ENCODE results near the gene CCDC149.

Gene CCDC149

GRCh38 chr4:24781999-24782745 lies 130.7 kb downstream of the CCDC149 start:
- no peak overlapping the region for H3K9ac ChIP-seq (ENCODE audit: low read depth, low read length)
- H3K4me1 ChIP-seq (ENCODE audit: insufficient read depth, low read length), result peaks cover 8% of the 10 kb centered on the region; the same call in 1 of the 2 replicates
- no peak overlapping the region for H3K27ac ChIP-seq (ENCODE audit: low read length)
- H3K36me3 ChIP-seq (ENCODE audit: insufficient read depth, low read depth, low read length), result no peaks in the 10 kb centered on the region
- no peaks in the 10 kb centered on the region for H3K27me3 ChIP-seq (ENCODE audit: insufficient read depth, low read length)
- H3K4me3 ChIP-seq (ENCODE audit: low read length), result no peak overlapping the region
- H3K9me3 ChIP-seq (ENCODE audit: insufficient read depth, low read depth, low read length), result 0 out of 2 replicates have a peak, but pooled peaks cover 6% of the 10 kb centered on the region

GRCh38 chr4:24780936-24781495 lies 131.8 kb downstream of the CCDC149 start:
- Histone ChIP-seq H3K9me3 (ENCODE audit: insufficient read depth, low read depth, low read length) (0 out of 2 replicates have a peak, but pooled peaks cover under 1% of the 10 kb centered on the region), H3K4me1 (ENCODE audit: insufficient read depth, low read length) (peaks cover 8% of the 10 kb centered on the region; the same call in 1 of the 2 replicates), H3K9ac (ENCODE audit: low read depth, low read length) (no peak overlapping the region), H3K27ac (ENCODE audit: low read length) (no peak overlapping the region), H3K4me3 (ENCODE audit: low read length) (no peak overlapping the region), H3K36me3 (ENCODE audit: insufficient read depth, low read depth, low read length) (no peaks in the 10 kb centered on the region), H3K27me3 (ENCODE audit: insufficient read depth, low read length) (no peaks in the 10 kb centered on the region)

DNA sequence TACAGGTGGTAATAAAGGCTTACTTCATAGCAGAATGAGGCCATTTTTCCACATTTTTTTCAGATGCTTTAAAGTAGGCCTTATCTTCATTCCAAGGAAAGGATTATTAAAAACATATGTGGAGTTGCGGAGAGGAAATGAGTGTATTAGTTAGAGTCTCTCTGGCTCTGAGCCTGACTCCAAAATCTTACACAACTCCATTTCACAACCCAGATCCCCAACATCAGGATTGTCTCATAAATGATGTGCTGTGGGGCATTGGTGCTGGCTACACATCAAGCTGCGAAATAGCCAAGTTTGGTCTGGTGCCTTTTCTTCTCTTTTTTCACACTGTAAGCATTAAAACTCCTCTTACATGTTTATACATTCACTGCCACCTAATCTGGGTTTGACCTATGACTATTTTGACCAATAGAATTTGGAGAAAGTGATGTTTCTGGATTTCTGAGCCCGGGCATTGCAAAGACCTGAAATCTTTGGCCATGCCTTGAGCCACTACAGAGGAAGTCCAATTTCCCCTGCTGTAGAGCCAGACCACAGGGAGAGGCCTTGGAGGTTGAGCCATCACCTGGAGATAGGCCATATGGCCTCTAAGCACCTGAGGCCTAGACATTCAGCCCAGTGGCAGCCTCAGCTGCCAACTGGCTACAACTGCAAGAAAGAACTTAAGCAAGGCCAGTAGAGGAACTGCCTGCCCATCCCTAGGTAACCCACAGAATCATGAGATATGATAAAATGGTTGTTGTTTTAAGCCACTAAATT lies 134.2 kb downstream of the CCDC149 start:
- H3K27me3 ChIP-seq (ENCODE audit: insufficient read depth, low read length), result no peaks in the 10 kb centered on the region
- H3K4me3 ChIP-seq (ENCODE audit: low read length), result no peak overlapping the region
- no peaks in the 10 kb centered on the region for H3K36me3 ChIP-seq (ENCODE audit: insufficient read depth, low read depth, low read length)
- H3K27ac ChIP-seq (ENCODE audit: low read length), result no peak overlapping the region
- peaks cover 3% of the 10 kb centered on the region; the same call in 1 of the 2 replicates for H3K4me1 ChIP-seq (ENCODE audit: insufficient read depth, low read length)
- H3K9me3 ChIP-seq (ENCODE audit: insufficient read depth, low read depth, low read length), result no peaks in the 10 kb centered on the region
- H3K9ac ChIP-seq (ENCODE audit: low read depth, low read length), result no peak overlapping the region

DNA sequence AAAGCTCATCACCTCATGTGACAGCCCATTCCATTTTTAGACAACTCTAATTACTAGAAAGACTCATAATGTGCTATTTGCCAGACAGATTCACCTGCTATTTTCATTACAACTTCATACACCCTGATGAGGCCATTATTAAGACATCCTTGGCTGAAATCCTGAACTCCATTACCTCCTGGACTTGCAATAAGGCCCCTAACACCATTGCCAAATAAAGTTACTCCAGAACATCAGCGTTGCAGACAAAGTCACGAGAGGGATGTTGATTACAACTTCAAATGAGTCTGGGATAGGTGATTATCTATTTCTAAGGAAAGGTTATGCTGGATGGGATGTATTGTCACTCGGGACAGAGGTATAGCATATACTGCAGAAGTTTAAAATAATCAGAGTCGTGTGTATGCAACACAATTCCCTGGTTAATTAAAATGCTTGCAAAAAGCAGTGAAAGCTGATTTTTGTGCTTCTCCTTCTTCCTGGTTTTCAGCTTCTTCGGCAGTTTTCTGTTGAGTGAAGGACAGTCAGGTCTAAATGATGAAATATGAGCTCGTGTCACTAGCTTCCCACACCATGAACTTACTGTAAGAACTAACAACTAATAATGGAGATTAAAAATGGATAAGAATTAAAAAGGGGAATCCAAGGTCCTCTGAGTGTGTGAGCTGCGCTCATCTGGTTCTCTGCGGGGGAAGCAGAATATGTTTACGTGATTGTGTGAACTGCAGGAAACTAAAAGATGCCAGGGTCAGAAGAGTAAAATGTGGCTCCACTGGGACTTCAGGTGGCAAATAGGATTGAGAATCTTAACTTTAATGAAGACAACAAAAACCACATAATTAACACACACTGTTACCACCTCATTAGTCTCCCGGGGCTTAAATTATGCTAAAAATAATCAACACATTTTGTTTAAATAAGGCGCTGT lies 135.0 kb downstream of the CCDC149 start:
- Histone ChIP-seq H3K4me3 (ENCODE audit: low read length) (no peak overlapping the region), H3K36me3 (ENCODE audit: insufficient read depth, low read depth, low read length) (no peaks in the 10 kb centered on the region), H3K9me3 (ENCODE audit: insufficient read depth, low read depth, low read length) (no peaks in the 10 kb centered on the region), H3K9ac (ENCODE audit: low read depth, low read length) (no peak overlapping the region), H3K27me3 (ENCODE audit: insufficient read depth, low read length) (no peaks in the 10 kb centered on the region), H3K27ac (ENCODE audit: low read length) (no peak overlapping the region), H3K4me1 (ENCODE audit: insufficient read depth, low read length) (no peaks in the 10 kb centered on the region; the same call in 1 of the 2 replicates)

- no peaks in the 10 kb centered on the region for H3K9me3 ChIP-seq (ENCODE audit: insufficient read depth, low read depth, low read length)
Observed at GRCh38 chr4:24775750-24776149, 137.1 kb downstream of the CCDC149 start.

DNA sequence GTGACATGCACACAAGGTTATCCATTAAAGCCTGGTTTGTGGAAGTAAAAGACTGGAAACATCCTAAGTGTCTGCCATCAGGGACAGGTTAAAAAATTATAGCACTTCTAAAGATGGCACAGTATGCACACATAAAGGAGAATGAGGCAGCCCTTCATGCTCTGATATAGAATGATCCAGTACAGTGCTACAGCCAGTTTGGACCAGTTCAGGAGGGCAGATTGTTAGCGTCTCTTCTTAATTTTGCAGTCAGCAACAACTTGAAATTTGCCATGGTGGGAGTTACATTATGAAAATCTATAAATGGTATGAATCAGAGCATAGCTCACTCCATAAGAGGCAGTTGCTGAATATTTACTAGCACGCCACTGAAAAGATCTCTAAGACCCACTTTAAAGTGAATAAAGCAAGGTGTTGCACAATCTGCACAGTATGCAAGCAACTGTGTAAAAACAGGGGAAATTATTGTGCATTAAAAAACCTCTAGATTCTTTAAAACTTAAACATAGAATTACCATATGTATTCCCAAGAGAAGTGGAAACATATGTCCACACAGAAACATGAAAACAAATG lies 137.7 kb downstream of the CCDC149 start:
- Histone ChIP-seq H3K4me1 (ENCODE audit: insufficient read depth, low read length) (0 out of 2 replicates have a peak, but pooled peaks cover 3% of the 10 kb centered on the region), H3K9ac (ENCODE audit: low read depth, low read length) (no peak overlapping the region), H3K9me3 (ENCODE audit: insufficient read depth, low read depth, low read length) (no peaks in the 10 kb centered on the region), H3K27me3 (ENCODE audit: insufficient read depth, low read length) (no peaks in the 10 kb centered on the region), H3K4me3 (ENCODE audit: low read length) (no peak overlapping the region), H3K27ac (ENCODE audit: low read length) (no peak overlapping the region), H3K36me3 (ENCODE audit: insufficient read depth, low read depth, low read length) (no peaks in the 10 kb centered on the region)

More at GRCh38 chr4:24775750-24776149, 137.1 kb downstream of the CCDC149 start:
- H3K4me1 ChIP-seq (ENCODE audit: insufficient read depth, low read length), result no peaks in the 10 kb centered on the region
- H3K4me3 ChIP-seq (ENCODE audit: low read length), result no peak overlapping the region
- no peak overlapping the region for H3K9ac ChIP-seq (ENCODE audit: low read depth, low read length)
- no peaks in the 10 kb centered on the region for H3K36me3 ChIP-seq (ENCODE audit: insufficient read depth, low read depth, low read length)
- no peaks in the 10 kb centered on the region for H3K27me3 ChIP-seq (ENCODE audit: insufficient read depth, low read length)
- no peak overlapping the region for H3K27ac ChIP-seq (ENCODE audit: low read length)

DNA sequence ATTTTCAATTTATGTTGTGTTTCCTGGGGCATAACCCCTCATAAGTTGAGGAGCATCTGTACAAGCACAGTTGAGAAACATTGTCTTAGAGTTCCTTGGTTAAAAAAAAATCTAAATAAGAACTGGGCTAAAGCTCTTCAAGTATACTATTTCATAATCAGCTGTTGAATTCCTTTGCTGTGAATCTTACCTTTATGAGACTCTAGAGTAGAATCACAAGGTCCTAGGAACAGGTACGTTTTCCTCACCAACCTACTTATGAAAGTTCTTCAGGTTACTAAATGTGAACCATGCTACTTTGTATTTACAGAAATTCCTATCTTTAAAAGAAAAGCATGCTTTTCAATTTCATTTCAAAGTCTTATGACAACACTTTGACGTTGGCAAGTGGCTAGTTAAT lies 138.4 kb downstream of the CCDC149 start:
- Histone ChIP-seq H3K27me3 (ENCODE audit: insufficient read depth, low read length) (no peaks in the 10 kb centered on the region), H3K9me3 (ENCODE audit: insufficient read depth, low read depth, low read length) (no peaks in the 10 kb centered on the region), H3K9ac (ENCODE audit: low read depth, low read length) (no peak overlapping the region), H3K4me1 (ENCODE audit: insufficient read depth, low read length) (peaks cover 9% of the 10 kb centered on the region; the same call in 1 of the 2 replicates), H3K4me3 (ENCODE audit: low read length) (no peak overlapping the region), H3K27ac (ENCODE audit: low read length) (no peak overlapping the region), H3K36me3 (ENCODE audit: insufficient read depth, low read depth, low read length) (no peaks in the 10 kb centered on the region)

DNA sequence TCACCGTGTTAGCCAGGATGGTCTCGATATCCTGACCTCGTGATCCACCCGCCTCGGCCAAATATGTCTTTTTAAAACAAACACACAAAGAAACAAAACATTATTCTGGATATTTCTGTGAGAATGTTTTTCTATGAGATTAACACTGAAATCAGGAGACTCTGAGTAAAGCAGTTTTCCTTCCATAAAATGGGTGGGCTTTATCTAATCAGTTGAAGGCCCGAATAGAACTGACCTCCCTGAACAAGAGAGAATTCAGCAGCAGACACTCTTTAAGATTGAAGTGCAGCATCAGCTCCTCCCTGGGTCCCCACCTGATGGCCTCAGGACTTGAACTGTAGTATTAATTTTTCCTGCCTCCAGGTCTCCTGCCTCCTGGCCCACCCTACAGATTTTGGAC lies 139.9 kb downstream of the CCDC149 start:
- H3K27ac ChIP-seq (ENCODE audit: low read length), result no peak overlapping the region
- no peak overlapping the region for H3K9ac ChIP-seq (ENCODE audit: low read depth, low read length)
- no peaks in the 10 kb centered on the region for H3K9me3 ChIP-seq (ENCODE audit: insufficient read depth, low read depth, low read length)
- H3K27me3 ChIP-seq (ENCODE audit: insufficient read depth, low read length), result no peaks in the 10 kb centered on the region
- H3K4me1 ChIP-seq (ENCODE audit: insufficient read depth, low read length), result peaks cover 9% of the 10 kb centered on the region; the same call in 1 of the 2 replicates
- H3K4me3 ChIP-seq (ENCODE audit: low read length), result no peak overlapping the region
- no peaks in the 10 kb centered on the region for H3K36me3 ChIP-seq (ENCODE audit: insufficient read depth, low read depth, low read length)

GRCh38 chr4:24772061-24772705 lies 140.7 kb downstream of the CCDC149 start:
- Histone ChIP-seq H3K4me3 (ENCODE audit: low read length) (no peak overlapping the region), H3K27ac (ENCODE audit: low read length) (no peak overlapping the region), H3K27me3 (ENCODE audit: insufficient read depth, low read length) (no peaks in the 10 kb centered on the region), H3K4me1 (ENCODE audit: insufficient read depth, low read length) (peaks cover 9% of the 10 kb centered on the region; the same call in 1 of the 2 replicates), H3K9ac (ENCODE audit: low read depth, low read length) (no peak overlapping the region), H3K36me3 (ENCODE audit: insufficient read depth, low read depth, low read length) (no peaks in the 10 kb centered on the region), H3K9me3 (ENCODE audit: insufficient read depth, low read depth, low read length) (no peaks in the 10 kb centered on the region)

- Histone ChIP-seq H3K36me3 (ENCODE audit: insufficient read depth, low read depth, low read length) (no peaks in the 10 kb centered on the region), H3K9me3 (ENCODE audit: insufficient read depth, low read depth, low read length) (no peaks in the 10 kb centered on the region), H3K27ac (ENCODE audit: low read length) (no peak overlapping the region), H3K27me3 (ENCODE audit: insufficient read depth, low read length) (no peaks in the 10 kb centered on the region), H3K9ac (ENCODE audit: low read depth, low read length) (no peak overlapping the region), H3K4me1 (ENCODE audit: insufficient read depth, low read length) (peaks cover 9% of the 10 kb centered on the region; the same call in 1 of the 2 replicates), H3K4me3 (ENCODE audit: low read length) (no peak overlapping the region)
Observed at GRCh38 chr4:24771241-24771640, 141.6 kb downstream of the CCDC149 start.
